NCI-H2227 (cell line): ENCODE measurements around the gene MARCHF3.
A peak's percentile ranks its signal among the peaks of the same experiment; 100 is the strongest.
"Not testable (repeated sequence)": the region's sequence is repeated elsewhere in the genome, so short reads cannot be mapped to it uniquely, and the experiment has no call there.

Experiments used
- DNase-seq: peaks from one replicate; lab custom pipeline; 2025; ENCODE audit not compliant: unreplicated experiment; lab: John Stamatoyannopoulos, UW

MARCHF3 gene

GRCh38 chr5:127051591-127051990, 21.2 kb upstream of the MARCHF3 start:
- no peak for DNase-seq

- DNase-seq: no peak
These were observed 16.1 kb upstream of the MARCHF3 start for GRCh38 chr5:127046343-127047072.

GRCh38 chr5:127042593-127042992, 12.2 kb upstream of the MARCHF3 start:
- no peak for DNase-seq

GRCh38 chr5:127041571-127041970, 11.2 kb upstream of the MARCHF3 start:
- no peak for DNase-seq

GRCh38 chr5:127040796-127041520, 10.6 kb upstream of the MARCHF3 start:
- DNase-seq: peak; percentile 20

DNA sequence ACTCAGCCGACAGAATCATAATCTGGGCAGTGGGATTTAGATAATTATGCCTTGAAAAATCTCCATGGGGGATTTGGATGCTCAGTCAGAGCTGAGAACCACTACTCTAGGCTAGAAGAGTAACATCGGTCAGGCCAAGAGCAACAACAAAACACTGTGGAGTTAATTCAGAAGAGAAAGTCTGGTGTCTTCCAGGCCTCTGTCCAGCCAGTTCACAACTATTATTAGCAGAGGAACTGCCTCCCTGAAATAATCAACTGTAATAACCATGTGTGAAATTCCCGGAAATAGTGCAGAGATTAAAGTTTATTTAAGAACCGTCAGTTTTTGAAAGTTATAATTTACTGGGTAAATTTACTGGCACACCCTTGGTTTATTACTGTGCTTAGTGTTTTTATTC, 8.2 kb upstream of the MARCHF3 start:
- DNase-seq: peak; percentile 20

GRCh38 chr5:127031863-127032232, 1.5 kb upstream of the MARCHF3 start:
- DNase-seq: no peak

- DNase-seq: peak; percentile 34
These were observed 947 bp upstream of the MARCHF3 start for GRCh38 chr5:127031147-127031862.

DNA sequence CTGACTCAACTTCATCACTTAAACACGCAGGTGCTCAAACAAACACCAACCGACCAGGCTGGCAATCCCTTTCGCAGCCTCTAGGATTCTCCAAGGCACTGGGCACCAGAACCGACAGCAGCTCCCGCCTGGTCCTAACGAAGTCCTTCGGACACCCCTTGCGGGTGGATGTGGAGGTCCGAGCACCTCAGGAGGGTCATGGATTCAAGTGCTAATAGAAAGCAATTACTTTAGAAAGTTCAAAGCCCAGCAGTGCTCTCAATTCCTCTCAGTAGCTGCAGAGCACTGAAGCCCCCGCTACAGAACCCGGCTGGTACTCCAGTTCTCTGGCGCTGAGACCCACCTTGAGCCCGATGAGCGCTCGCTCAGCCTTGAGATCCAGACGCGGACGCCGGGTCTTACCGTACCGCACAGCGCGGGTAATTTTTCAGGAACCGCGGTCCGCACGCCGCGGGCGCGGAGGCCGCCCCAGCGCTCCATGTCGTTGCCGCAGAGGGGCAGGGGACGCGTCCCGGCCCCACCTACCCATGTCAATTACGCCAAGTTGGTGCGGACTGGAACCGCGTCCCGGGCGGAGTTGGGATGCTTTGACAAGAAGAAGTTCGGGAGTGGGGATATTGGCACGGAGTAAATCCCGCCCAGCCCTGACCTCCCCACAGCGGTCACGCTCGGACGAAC, 638 bp downstream of the MARCHF3 start:
- peak; percentile 57 for DNase-seq

GRCh38 chr5:127028822-127029457, 1.4 kb downstream of the MARCHF3 start:
- DNase-seq: peak; percentile 31

DNA sequence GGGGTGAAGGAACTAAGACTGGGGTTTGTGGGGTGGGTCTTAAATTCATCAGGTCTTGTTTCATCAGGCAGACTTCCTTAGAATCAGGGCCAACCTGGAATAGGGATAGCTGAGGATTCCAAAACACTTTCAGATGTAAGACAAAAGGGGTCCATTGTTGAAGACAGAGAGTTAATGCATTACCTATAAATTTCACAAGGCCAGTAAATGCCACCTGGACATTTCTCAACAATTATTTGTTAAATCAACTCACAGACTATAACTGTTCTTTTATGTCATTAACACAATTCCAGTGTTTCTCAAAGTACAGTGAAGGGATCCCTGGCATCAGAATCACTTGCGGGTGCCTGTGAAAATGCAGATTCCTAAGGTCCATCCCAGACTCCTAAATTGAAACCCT, 2.8 kb downstream of the MARCHF3 start:
- DNase-seq: no peak

- no peak for DNase-seq
These were observed 4.2 kb downstream of the MARCHF3 start for GRCh38 chr5:127026166-127026565.

DNA sequence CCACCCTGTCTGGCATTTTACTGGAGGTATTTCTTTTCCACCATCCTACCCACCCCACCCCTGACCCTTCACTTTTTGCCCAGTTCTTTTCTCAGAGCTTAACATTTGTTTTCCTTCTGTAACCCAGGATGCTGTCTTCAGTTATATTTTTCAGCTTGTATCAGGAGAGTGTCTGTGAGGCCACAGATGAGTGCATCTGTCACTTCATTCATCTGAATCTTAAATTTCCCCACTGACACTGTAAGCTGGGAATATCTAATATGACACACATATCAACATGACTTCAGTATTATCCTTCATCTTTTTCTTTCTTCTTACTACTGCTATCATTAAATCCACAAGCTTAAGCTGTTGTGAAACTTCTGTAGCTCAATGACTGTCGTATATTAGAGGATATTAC, 4.9 kb downstream of the MARCHF3 start:
- no peak for DNase-seq

GRCh38 chr5:127024821-127025220, 5.5 kb downstream of the MARCHF3 start:
- no peak for DNase-seq

DNA sequence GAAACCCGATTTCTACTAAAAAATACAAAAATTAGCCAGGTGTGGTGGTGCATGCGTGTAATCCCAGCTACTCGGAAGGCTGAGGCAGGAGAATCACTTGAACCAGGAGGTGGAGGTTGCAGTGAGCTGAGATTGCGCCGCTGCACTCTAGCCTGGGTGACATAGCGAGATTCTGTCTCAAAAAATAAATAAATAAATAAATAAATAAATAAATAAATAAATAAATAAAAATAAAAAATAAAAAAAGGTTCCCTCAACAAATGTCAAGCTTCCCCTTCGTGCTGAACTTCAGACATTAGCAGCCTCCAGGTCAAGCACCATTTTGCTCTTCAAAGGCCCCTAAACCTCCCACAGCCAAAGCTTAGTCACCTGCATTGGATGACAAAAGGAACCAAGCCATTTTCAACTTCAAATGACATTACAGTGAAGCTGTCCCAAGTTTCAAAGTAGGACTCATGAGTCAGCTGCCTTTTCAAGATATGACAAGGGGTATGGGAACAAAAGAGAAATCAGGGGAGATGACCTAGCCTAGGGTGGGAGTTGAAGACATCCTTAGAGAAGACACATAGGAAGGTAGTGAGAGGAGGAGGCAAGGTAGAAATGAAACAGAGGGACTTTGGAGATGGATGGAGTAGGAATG, 6.7 kb downstream of the MARCHF3 start:
- not testable (repeated sequence) for DNase-seq

DNA sequence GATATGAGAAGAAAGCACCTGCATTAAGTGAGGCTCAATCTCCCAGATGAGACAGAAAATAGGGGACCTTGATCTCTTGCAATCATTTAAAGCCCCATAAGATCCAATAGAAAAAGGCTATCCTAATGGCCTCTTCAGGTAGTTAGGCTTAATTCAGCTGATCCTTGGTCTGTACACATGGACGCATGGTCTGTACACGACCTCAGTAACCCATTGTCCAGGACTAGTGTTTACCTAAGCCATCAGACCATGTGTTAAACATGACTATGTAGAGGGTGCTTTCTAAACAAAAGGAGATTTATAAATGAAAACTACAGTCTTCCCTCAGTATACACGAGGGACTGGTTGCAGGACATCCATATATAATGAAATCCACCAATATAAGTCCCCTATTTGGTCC, 7.5 kb downstream of the MARCHF3 start:
- no peak for DNase-seq

DNA sequence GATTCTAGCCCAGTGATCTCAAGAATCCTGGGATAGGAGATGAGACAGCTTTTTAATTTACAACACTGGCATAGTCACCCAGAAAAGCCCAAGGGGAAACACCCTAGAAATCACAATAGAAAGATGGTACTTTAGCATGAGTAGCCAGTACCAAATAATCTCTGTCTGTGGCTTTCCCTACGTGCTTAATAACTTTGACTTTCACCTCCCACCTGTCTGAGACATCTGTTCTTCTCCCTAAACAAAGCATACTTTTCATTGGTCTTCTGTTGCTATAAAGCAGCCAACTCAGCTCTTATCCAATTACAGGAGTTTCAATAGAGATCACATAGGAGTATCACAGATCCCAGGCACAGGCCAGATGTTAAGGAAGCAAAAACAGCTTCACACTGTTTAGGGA, 10.4 kb downstream of the MARCHF3 start:
- no peak for DNase-seq

DNA sequence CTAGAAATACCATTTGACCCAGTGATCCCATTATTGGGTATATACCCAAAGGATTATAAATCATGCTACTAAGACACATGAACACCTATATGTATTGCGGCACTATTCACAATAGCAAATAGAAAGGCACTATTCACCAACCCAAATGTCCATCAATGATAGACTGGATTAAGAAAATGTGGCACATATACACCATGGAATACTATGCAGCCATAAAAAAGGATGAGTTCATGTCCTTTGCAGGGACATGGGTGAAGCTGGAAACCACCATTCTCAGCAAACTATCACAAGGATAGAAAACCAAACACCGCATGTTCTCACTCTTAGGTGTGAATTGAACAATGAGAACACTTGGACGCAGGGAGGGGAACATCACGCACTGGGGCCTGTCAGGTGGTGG, 13.6 kb downstream of the MARCHF3 start:
- DNase-seq: not testable (repeated sequence)

GRCh38 chr5:127015716-127016115, 14.6 kb downstream of the MARCHF3 start:
- no peak for DNase-seq

DNA sequence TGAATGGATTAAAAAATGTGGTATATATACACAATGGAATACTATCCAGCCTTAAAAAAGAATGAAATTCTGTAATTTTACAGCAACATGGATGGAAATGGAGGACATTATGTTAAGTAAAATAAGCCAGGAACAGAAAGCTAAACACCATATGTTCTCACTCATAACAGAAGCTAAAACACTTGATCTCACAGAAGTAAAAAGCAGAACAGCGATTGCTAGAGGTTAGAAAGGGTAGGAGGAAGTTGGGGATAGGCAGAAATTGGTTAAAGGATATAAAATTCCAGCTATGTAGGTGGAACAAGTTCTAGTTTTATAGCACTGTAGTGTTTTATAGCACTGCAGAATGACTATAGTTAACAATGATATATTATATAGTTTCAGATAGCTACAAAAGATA, 15.8 kb downstream of the MARCHF3 start:
- no peak for DNase-seq
